Renal cortical epithelial cell (primary cell): ENCODE measurements around the gene PDZRN4. TPM values are rescaled to one million over a fixed set of nuclear protein-coding genes. Genes with fewer than 3 reads are reported as not detected.
A peak's percentile ranks its signal among the peaks of the same experiment; 100 is the strongest.
"Not testable (repeated sequence)": the region's sequence is repeated elsewhere in the genome, so short reads cannot be mapped to it uniquely, and the experiment has no call there.

Source experiments
- DNase-seq: peaks from one replicate; pipeline ENCODE4 v3.0.0-alpha.2; 2011; ENCODE audit warnings: low read depth
- total RNA-seq: library from RNA; depleted of rRNA; stranded (reverse); fragments of >200 nt; gene quantifications from 2 replicates; pipeline ENCODE4 v1.2.3, GENCODE V29; 2014

Gene PDZRN4
- total RNA-seq, 1 donor from 2014 or later = 0.25 TPM

DNA sequence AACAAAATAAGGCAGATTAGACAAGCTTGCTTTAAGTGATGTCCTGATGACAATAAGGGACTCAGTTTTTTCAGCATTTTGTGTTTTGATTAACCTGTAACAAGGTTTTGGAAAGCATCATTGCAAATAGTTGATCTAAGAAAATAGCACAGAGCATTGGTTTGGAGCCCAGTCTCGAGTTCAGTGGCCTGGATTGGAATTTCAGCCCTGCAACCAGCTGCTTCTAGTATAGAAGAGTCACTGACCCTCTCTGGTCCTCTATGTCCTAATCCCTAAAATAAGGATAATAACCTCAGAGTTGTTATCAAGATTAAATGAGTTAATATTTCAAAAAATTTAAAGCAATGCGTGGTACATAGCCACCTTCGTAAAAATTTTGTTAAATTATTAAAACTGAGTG lies 25.5 kb downstream of the PDZRN4 start:
- DNase-seq = no peak

GRCh38 chr12:41217727-41218126 lies 29.6 kb downstream of the PDZRN4 start:
- DNase-seq = no peak

- no peak for DNase-seq
Observed at GRCh38 chr12:41220931-41221330, 32.8 kb downstream of the PDZRN4 start.

GRCh38 chr12:41221491-41221890 lies 33.4 kb downstream of the PDZRN4 start:
- DNase-seq = no peak

- DNase-seq = no peak
Observed at GRCh38 chr12:41223600-41223999, 35.5 kb downstream of the PDZRN4 start.

DNA sequence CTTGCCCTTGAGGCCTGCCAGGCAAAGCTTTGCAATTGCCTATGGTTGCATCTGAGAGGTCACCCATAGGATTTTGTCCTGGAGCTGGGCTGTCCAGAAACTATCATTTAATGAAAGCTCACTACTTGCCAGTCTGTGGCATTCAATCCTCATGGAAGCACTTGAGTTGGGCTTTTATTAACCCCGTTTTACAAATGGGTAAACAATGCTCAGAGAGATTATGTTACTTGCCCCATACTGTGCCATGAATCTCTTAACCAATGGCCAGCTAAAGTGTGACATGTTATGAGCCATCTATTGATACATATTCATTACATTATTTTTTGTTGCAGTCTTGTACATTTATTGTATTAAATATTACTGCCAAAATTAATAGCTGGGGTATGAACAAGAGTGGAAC lies 35.9 kb downstream of the PDZRN4 start:
- DNase-seq = no peak

GRCh38 chr12:41225179-41225578 lies 37.1 kb downstream of the PDZRN4 start:
- DNase-seq = no peak

DNA sequence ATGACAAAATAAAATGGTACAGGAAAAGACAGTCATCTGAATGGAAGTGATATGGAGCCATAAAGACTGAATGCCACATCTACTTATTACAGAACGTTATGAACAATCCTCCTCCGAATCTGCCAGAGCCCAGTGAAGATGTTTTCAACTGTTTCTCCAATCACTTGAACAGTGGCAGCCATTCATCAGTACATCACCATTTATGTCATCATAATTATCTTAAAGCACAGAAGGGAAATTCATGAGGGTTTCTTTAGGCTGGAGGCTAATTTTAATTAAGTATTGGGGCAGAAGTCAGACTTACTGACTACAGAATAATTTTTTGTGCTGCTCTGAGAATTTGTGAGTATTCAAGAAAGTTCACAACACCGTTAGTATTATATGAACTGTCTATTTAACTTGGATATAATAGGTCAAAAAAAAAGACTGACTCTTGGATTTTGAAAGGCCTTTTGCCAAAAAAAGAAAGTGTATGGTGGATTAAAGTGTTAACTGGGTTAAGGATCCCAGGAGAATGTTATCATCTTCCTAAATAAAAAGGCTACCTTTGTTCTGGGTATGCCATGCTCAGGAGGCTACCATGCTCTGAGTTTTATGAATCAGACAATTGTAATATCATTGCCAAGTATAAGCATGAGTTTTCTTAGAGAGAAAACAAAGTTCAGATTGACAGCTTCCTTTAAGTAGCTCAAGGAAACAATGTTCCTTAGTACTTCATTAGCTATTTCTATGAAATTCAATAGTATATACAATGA lies 40.1 kb downstream of the PDZRN4 start:
- DNase-seq = no peak

GRCh38 chr12:41230756-41231155 lies 42.6 kb downstream of the PDZRN4 start:
- no peak for DNase-seq

DNA sequence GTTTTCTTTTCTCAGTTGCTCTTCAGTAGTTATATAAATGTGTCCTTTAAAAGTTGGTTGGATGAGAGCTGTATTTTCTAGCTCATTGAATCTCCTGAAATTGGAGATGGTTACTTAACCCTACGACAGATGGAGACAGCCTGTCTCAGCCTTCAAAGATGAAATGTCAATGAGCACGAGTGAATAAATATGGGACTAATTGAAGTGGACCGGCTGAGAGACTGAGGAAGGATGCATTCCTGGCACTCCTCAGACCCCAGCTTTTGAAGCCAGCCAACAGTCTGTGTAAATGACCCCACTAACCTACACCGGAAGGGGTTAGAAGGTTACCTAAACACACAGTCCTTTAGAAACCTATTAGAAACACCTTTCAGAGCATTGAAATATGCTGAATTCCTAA lies 46.6 kb downstream of the PDZRN4 start:
- DNase-seq = no peak

DNA sequence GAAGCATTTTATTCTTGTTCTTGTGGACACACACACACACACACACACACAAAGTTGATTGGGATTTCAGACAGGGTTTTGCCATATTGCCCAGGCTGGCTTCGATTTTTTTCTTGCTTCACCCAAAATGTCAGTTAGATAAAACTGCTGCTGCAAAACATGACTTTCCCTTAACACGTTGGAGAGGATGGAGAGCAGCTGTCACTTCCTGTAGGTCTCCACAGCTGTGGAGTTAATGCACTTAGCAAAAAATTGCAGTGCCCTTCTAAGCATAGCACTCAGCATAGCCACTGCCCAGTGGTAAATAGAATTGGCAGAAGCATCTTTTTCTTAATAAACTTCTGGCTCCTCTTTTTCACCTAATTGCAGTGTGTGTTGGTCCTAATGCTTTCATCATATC lies 54.5 kb downstream of the PDZRN4 start:
- DNase-seq = no peak

DNA sequence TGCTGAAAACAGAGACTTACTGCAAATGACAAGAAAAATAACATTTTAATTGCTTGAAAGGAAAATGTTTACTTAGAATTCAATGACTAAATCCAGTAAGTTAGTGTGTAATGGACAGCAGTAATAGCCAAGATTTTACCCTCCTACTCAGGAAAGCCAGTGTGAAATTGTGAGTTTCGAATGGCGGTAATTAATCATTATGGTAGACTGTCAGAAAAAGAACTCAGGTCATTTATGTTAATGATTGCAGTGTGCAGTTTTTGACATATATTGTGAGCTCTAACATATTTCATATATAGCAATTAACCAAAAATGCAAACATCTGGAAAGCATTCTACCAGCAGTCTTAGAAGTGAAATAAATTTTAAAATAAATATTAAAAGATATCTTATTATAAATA lies 60.3 kb downstream of the PDZRN4 start:
- no peak for DNase-seq

GRCh38 chr12:41250748-41251147 lies 62.6 kb downstream of the PDZRN4 start:
- peak; percentile 57 for DNase-seq

GRCh38 chr12:41254004-41254914 lies 66.1 kb downstream of the PDZRN4 start:
- DNase-seq = peak; percentile 63

DNA sequence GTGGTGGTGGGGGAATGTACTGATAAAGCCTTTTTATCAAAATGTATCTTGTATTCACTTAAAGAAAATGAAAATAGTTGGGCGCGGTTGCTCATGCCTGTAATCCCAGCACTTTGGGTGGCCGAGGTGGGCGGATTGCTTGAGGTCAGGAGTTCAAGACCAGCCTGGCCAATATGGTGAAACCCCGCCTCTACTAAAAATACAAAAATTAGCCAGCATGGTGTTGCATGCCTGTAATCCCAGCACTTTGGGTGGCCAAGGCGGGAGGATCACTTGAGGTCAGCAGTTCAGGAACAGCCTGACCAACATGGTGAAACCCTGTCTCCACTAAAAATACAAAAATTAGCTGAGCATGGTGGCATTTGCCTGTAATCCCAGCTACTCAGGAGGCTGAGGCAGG lies 75.1 kb downstream of the PDZRN4 start:
- DNase-seq = not testable (repeated sequence)

DNA sequence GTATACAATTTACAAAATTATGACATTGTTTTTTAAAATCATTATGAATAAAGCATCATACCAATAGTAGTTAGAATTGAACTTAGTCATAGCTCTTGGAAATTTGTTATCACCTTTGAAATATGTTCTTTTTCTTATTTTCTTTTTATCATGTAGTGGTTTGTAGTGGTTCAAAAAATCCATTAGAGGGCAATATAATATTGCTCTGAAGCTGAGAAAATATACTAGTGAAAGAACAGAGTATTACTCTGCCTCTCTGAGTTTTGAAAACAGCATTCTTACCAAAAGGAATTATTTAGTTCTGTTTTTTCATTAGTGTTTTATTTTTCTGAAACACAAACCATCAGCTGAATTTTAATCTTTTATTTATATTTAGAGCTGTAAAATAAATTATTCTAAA lies 76.2 kb downstream of the PDZRN4 start:
- peak; percentile 31 for DNase-seq

GRCh38 chr12:41269056-41269455 lies 80.9 kb downstream of the PDZRN4 start:
- DNase-seq = no peak

DNA sequence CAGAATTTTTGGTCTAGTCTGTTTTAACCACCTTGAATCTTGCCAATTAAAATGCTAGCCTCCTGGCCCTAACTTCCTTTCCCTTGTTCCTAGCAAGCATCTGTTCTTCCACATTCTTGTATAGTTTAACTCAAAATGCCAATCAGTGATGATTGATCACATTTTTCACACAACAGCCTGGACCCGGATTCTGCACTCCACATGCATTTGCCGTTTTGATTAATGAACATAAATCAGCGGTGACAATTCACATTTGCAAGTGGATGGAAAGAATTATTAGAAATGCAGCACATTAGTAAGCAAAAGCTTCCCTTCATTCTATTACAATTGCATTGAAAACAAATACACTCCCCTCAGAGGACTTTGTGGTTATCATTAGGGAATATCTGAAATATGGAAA lies 83.4 kb downstream of the PDZRN4 start:
- no peak for DNase-seq

- DNase-seq = peak; percentile 80
Observed at GRCh38 chr12:41274643-41275042, 86.5 kb downstream of the PDZRN4 start.

GRCh38 chr12:41277100-41277945 lies 89.2 kb downstream of the PDZRN4 start:
- DNase-seq = peak; percentile 52

DNA sequence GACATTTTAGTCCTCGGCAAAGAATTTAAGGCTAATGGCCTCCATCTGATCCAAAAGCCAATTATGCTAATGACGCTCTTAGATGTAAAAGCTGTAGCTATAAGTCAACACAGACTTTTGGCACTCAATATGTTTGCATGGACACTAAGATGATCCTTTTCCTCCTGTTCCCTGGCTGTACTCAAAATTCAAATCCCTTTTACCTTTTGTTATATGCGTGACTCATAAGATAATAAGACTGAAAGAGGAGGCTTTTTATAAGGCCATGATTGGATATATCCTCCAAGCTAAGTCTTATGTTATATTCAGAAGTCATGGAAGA lies 89.8 kb downstream of the PDZRN4 start:
- no peak for DNase-seq
